ENCODE data around the gene GPHN. TPM values are rescaled to one million over a fixed set of nuclear protein-coding genes. Genes with fewer than 3 reads are reported as not detected.

GPHN gene
- 105 and 106 TPM in 2 replicates for total RNA-seq (2013; cell fraction: nucleolus; rRNA removed)
- total RNA-seq (2014; rRNA removed) (23.2 and 24.5 TPM in 2 replicates), total RNA-seq (2014; rRNA removed; fragmentation: Illumina TruSeq; extraction: Trizol) (30.3 and 32.6 TPM in 2 replicates), total RNA-seq (2021) (44.7 and 46.0 TPM in 2 replicates), polyA plus RNA-seq (2011; rRNA removed) (48.8 and 55.9 TPM in 2 replicates), polyA plus RNA-seq (2014; fragmentation: Illumina TruSeq; extraction: Trizol) (37.4 and 38.2 TPM in 2 replicates), polyA plus RNA-seq (2014; fragmentation: Nextera tagmentation; extraction: Ambion mirVana) (10 to 100 TPM; 32.3 to 33.1 TPM), polyA plus RNA-seq (2014; rRNA removed) (22.3 and 35.6 TPM in 2 replicates), polyA plus RNA-seq (2016; fragmentation: Nextera tagmentation; extraction: Ambion mirVana) (10 to 100 TPM; 33.1 to 43.7 TPM), polyA minus RNA-seq (2011; rRNA and poly(A)+ RNA removed) (132 and 154 TPM in 2 replicates), Bru-seq, nascent RNA (percentile 88 among the genes with signal in this experiment), BruChase-seq, experiment 1, labeled RNA remaining after a 6-hour chase (percentile 83 among the genes with signal in this experiment), BruChase-seq, experiment 2, labeled RNA remaining after a 2-hour chase (percentile 85 among the genes with signal in this experiment)
- 19.0 TPM for polyA plus RNA-seq (2011; ENCODE audit: low read depth)
- 36.1 and 39.8 TPM in 2 replicates for polyA plus RNA-seq (2011; cell fraction: cytosol; rRNA removed)
- polyA plus RNA-seq (2011; cell fraction: nucleus; rRNA removed): 41.9 and 45.2 TPM in 2 replicates
- 31.9 and 39.3 TPM in 2 replicates for polyA plus RNA-seq (2012)
- 39.4 and 40.0 TPM in 2 replicates for polyA minus RNA-seq (2011; cell fraction: cytosol; rRNA and poly(A)+ RNA removed)
- polyA minus RNA-seq (2011; cell fraction: nucleus; rRNA and poly(A)+ RNA removed): 216 and 390 TPM in 2 replicates
- long read RNA-seq, experiment 1, full-length matches to known transcripts: 5 of 10 reads
- long read RNA-seq, experiment 1, partial matches to known transcripts: 4 of 10 reads
- long read RNA-seq, experiment 1, other reads (novel, unspliced or antisense): 1 of 10 reads
- long read RNA-seq, experiment 2, full-length matches to known transcripts: 1 of 35 reads
- long read RNA-seq, experiment 2, partial matches to known transcripts: 22 of 35 reads
- long read RNA-seq, experiment 2, other reads (novel, unspliced or antisense): 12 of 35 reads

GRCh38 chr14:66507722-66508546 lies at the start of gene GPHN:
Gene GPHN (plus strand): TSS chr14:66508147.
- intact Hi-C loops (cut with micrococcal nuclease; ENCODE audit: unreplicated experiment): loop anchor here (5.0 kb wide), 2 partner anchors 94 to 144 kb away; no protein-coding TSS in a partner anchor
- FAIRE-seq: peak; percentile 54
- RAD21 ChIA-PET (ENCODE audit: unreplicated experiment): interaction anchor here (0.8 to 2.5 kb wide), 9 partner anchors 10 to 852 kb away, joined by 3 to 17 read pairs (median 3); partner anchors contain the start of genes ATP6V1D and EIF2S1
- Histone ChIP-seq H3K36me3 (ENCODE audit: control insufficient read depth in 2 of 2, insufficient read depth in 2 of 2, low read length in 1 of 2) (no peaks in the 10 kb centered on the region), H4K20me1 (ENCODE audit: control insufficient read depth, insufficient read depth) (no peaks in the 10 kb centered on the region; the same call in 1 of the 2 replicates), H3K9ac (ENCODE audit: control insufficient read depth, insufficient read depth, low read length) (peak within 1 kb of the TSS; percentile 94), H3K79me2 (ENCODE audit: control insufficient read depth, insufficient read depth, low read length) (peaks cover 52% of the 10 kb centered on the region), H3K27ac (ENCODE audit: control insufficient read depth, insufficient read depth) (peak within 1 kb of the TSS; percentile 87), H3K27me3 (replicated peaks in 1 of 2; ENCODE audit: control insufficient read depth in 2 of 2, insufficient read depth in 2 of 2, low read length in 1 of 2) (no peaks in the 10 kb centered on the region), H3K9me3 (replicated peaks; ENCODE audit: control insufficient read depth, insufficient read depth, low read length) (no peaks in the 10 kb centered on the region; the same call in 2 of the 3 replicates), H3K4me1 (ENCODE audit: control insufficient read depth, insufficient read depth, low read length) (peaks cover 4% of the 10 kb centered on the region), H3K4me3 (peak within 1 kb of the TSS; percentile 95), H2AFZ (ENCODE audit: control insufficient read depth, low read depth, low read length) (peak within 1 kb of the TSS; percentile 93), H3K4me2 (ENCODE audit: control insufficient read depth, insufficient read depth) (peak within 1 kb of the TSS; percentile 98)
- POLR2A ChIA-PET: interaction anchor here (0.6 to 1.1 kb wide), 4 partner anchors 9 to 148 kb away, joined by 3 read pairs; no protein-coding TSS in a partner anchor
- WGBS (ENCODE audit: insufficient coverage, insufficient replicate concordance, low lambda C conversion rate, missing lambda C conversion rate): 1% methylated on average over 73 of the region's 91 CpGs
- no TSS peak for BruUV-seq (replicated peaks)
- CTCF ChIA-PET: interaction anchor here (0.8 to 2.8 kb wide), 7 partner anchors 10 to 142 kb away, joined by 3 to 25 read pairs (median 4); no protein-coding TSS in a partner anchor
- SMC1A ChIA-PET (ENCODE audit: uncharacterized antibody, unreplicated experiment): interaction anchor here (0.7 to 2.3 kb wide), 6 partner anchors 10 to 142 kb away, joined by 3 to 33 read pairs (median 4); no protein-coding TSS in a partner anchor
- DNase-seq (ENCODE audit: low read depth, low spot score): peak; percentile 95
- ATAC-seq: peak; percentile 91
- in situ Hi-C loops (cut with MboI): loop anchor here (10.0 kb wide), 1 partner anchor 847 kb away; the partner anchor contains the start of gene ATP6V1D
- TF ChIP-seq ZBTB33 (IDR thresholded peaks at IDR 0.05) (no peak), WRNIP1 (IDR thresholded peaks at IDR 0.05; ENCODE audit: borderline replicate concordance, low read depth, low read length) (no peak; the same call in 1 of the 2 replicates), BCLAF1 (IDR thresholded peaks at IDR 0.05) (no peak), ETV6 (conservative IDR thresholded peaks at IDR 0.05 in 1 of 2, IDR thresholded peaks at IDR 0.05 in 1 of 2; ENCODE audit: borderline replicate concordance in 1 of 2, low read depth in 1 of 2) (no peak; a peak in 1 of 4 replicates), TCF3 (IDR thresholded peaks at IDR 0.05; ENCODE audit: borderline replicate concordance, insufficient read depth, low read depth, low read length) (0 out of 2 replicates have a peak, but pooled peaks have one; percentile 43), PBX3 (IDR thresholded peaks at IDR 0.05; ENCODE audit: insufficient replicate concordance, low read depth, low read length) (no peak), CHD4 (IDR thresholded peaks at IDR 0.05) (no peak), YBX1 (IDR thresholded peaks at IDR 0.05) (no peak), SP1 (IDR thresholded peaks at IDR 0.05; ENCODE audit: low read depth, low read length) (peak; percentile 65), NR2C1 (IDR thresholded peaks at IDR 0.05) (no peak)
